HG02610 (cell line): ENCODE data around the gene CAT.
A peak's percentile ranks its signal among the peaks of the same experiment; 100 is the strongest.

Source experiments
- ATAC-seq: cut with Tn5 transposase; IDR thresholded peaks from one replicate; pipeline ENCODE4 v1.9.1; 2021; ENCODE audit warnings: mild to moderate bottlenecking, moderate library complexity; ENCODE audit not compliant: unreplicated experiment

CAT gene

GRCh38 chr11:34458525-34458924, 19.8 kb downstream of the CAT start:
- ATAC-seq, result no peak

GRCh38 chr11:34459507-34460162, 20.9 kb downstream of the CAT start:
- no peak for ATAC-seq

GRCh38 chr11:34460278-34460677, 21.5 kb downstream of the CAT start:
- no peak for ATAC-seq

GRCh38 chr11:34461215-34461614, 22.5 kb downstream of the CAT start:
- ATAC-seq, result no peak

GRCh38 chr11:34464591-34465051, 25.9 kb downstream of the CAT start:
- no peak for ATAC-seq

DNA sequence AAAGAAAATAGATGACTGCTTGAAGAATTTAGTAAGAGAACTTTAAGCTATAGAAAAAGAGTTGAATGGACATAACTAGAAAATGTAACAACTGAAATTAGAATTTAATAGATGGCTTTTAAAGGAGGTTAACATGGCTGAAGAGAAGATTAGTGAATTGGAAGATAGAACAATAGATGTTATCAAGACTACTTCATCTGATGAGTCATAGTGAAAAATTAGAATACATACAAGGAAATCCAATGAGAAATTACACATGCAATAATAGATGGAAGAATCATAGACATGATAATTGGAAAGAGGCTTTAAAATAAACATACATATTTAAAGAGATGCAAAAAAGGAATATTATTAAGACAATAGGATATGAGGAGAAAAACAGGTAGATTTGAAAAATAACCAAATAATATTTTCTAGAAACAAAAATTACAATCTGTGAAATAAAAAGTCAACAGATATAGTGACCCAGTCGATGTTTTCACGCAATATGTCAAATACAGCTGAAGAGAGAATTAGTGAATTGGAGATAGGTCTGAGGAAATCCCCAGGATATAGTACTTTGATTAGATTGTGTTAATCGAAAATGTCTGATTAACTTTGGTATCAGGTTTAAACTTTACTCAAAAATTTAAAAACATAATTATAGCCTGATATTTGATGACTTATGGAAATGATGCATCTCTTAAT, 28.2 kb downstream of the CAT start:
- ATAC-seq, result no peak

DNA sequence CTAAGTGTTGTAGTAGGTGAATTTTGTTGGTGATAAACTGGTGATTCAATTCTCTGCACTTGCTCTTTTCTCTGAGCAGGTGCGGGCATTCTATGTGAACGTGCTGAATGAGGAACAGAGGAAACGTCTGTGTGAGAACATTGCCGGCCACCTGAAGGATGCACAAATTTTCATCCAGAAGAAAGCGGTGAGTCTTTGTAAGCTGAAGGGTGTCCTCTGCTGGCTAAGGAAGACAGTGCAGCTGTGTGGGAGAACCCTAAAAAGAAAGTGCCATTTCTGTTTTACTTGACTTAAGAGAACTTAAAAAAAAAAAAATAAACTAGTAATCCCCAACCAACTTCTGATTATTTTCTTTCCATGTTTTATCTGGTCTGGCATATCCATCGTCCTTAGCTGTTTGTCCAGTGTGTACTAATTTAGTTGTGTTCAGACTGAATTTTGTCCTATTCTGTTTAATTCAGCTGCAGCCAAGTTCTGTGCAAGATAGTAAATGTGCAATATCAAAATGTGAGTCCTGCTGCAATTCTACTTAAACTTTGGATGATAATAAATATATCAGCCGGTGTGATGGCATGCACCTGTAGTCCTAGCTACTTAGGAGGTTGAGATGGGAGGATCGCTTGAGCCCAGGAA, 29.6 kb downstream of the CAT start:
- no peak for ATAC-seq

GRCh38 chr11:34473603-34474169, 35.0 kb downstream of the CAT start:
- ATAC-seq, result no peak

GRCh38 chr11:34475656-34476055, 36.9 kb downstream of the CAT start:
- no peak for ATAC-seq

DNA sequence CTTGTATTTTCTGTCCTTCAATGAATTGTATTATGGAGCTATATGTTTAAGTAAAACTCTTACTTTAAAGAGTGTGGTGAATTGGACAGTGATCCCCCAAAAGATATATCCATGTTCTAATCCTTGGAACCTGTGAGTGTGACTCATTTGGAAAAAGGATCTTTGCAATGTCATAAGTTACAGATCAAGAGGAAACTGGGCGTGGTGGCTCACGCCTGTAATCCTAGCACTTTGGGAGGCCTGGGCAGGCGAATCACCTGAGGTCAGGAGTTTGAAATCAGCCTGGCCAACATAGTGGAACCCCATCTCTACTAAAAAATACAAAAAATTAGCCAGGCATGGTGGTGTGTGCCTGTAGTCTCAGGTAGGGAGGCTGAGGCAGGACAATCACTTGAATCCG, 38.1 kb downstream of the CAT start:
- ATAC-seq, result no peak

DNA sequence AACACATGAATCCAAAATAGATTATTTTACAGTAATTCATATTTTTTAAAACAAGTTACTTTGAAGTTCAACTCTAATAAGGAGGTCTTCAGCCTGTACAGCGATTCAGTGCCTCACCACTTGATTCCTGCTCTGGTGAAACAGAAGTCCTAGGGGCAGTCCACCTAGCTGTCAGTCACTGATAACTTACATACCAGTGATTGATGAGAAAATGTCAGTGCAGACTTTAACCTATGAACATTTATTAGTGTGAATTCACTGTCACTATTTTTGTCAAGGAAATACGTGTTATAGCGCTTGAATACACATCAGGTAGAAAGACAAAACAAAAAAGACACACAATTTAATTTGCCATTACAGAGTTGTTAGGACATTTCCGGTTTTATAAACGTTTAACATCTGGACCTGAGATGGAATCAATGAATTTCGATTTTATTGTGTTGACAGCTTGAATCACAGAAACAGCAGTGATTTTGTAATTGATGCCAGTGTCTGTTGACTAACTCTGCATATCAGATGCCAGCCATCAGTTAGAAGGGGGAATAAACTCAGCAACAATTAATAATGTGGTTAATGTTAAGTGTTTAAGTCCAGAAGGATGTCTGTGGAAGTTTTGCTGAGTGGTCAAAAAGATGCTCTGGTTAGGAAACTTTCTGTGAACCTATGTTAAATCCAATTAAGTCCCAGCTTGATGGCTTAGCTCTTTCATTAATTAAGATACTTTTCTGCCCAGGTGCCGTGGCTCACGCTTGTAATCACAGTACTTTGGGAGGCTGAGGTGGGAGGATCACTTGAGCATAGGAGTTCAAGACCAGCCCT, 40.3 kb downstream of the CAT start:
- no peak for ATAC-seq

GRCh38 chr11:34480314-34480713, 41.6 kb downstream of the CAT start:
- ATAC-seq, result no peak

- no peak for ATAC-seq
Measured at GRCh38 chr11:34481307-34481706, 42.6 kb downstream of the CAT start.

DNA sequence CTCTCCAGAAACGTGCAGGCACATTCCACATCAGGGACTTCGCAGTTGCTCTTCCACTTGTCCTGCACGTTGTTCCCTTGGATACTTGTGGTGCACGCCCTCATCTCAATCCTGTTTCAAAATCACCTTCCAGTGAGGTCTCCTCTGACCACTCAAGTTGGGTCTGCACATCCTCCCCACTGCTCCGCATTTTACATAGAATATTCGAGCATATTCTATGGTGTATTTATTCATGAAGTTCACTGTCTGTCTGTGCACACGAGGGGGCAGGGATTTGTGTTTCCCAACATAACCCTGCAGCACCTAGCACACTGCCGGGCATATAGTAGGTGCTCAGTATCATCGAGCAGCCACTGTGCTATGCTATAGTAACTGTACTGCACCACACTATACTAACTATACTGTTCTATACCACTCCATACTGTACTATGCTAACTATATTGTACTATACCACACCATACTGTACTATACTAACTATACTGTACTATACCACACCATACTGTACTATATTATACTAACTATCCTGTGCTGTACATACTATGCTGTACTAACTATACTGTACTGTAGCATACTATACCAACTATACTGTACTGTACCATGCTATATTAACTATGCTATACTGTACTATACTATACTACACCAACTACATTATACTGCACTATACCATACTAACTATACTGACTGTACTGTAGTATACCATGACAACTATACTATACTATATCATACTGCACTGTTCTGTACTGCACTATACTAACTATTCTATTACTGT, 44.6 kb downstream of the CAT start:
- no peak for ATAC-seq

GRCh38 chr11:34487430-34487829, 48.7 kb downstream of the CAT start:
- peak; percentile 42 for ATAC-seq

DNA sequence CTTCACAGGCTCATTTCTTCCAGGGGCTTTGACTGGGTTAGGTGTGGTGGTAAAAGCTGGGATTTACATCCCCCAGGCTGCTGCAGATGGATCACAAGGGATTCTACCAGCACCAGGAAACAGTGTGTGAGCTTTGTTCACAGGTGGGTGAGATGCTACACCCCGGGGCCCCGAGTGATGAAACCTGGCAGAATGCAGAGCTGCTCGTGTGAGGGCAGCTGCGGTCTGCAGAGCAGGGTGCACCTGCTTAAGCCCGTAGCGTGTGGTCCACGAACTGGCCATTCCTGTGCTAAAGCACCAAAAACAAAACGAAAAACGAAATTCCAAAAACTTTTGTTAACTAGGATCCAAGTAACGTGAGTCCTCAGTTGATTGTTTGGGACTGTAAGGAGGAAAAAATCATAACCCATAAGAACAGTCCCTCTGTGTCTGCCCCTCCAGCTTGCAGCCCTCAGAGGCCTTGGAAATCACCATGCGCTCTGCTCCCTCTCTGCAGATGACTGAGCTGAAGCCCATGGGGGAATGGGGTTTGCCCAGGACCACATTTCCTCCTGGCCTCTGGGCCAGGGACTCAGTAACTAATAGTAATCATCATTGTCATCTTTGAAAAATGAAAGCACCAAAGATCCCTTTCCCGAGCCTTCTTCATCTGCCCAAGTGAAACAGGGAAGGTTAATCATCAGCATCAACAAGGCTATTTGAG, 50.3 kb downstream of the CAT start:
- peak; percentile 65 for ATAC-seq

DNA sequence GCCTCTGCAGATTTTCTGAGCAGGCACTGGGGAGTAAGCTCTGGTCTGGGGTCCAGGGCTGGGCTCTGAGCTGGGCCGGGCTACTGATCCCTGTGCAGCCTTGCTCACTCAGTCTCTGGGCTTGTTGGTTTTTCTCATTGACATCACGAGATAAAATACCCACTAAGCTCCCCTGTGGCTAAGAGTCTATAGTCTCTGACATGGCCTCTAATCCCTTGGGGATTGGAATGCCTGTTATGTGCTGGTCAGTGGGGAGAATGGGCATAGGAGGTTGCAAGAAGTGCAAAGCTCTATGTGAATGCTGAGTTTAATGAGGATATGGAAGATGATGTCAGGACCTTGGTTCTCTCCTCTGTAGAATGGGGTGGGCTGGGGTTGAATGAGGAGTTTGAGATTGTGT, 51.6 kb downstream of the CAT start:
- ATAC-seq, result no peak

- ATAC-seq, result no peak
Measured at GRCh38 chr11:34492806-34493414, 54.2 kb downstream of the CAT start.

DNA sequence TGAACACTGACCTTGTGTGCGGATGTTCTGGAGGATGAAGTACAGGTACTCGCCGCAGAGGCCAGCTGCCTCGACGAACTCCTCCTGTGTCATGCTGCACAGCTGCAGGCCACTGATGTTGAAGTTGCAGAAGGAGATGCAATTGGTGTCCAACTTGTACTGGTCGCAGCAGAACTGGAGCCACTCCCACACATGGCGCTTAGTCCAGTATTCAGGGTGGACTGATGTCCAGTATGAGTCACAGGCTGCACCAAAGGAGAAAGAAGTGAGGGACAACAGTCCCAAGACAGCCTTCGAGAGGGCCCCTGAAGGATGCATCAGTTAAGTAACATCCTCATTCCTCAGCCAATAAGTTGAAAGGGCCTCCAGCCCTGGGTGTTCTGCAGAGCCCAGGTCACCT, 54.7 kb downstream of the CAT start:
- ATAC-seq, result no peak
